Endometrial microvascular endothelial cells (primary cell): ENCODE data around the gene KAT6B. TPM values are rescaled to one million over a fixed set of nuclear protein-coding genes. Genes with fewer than 3 reads are reported as not detected.
"Not testable (repeated sequence)": the region's sequence is repeated elsewhere in the genome, so short reads cannot be mapped to it uniquely, and the experiment has no call there.

ENCODE experiments used
- in situ Hi-C: cut with HindIII; loops from 2 replicates; pipeline ENCODE4 v1.10.0; 2017; ENCODE audit warnings: low sequenced_read_pairs, low pct_unique_long_range_greater_than_20kb; ENCODE audit errors: inconsistent ontology term
- total RNA-seq: library from RNA; depleted of rRNA; stranded (reverse); fragments of >200 nt; gene quantifications from one replicate; pipeline ENCODE4 v1.2.3, GENCODE V29; 2015; ENCODE audit errors: inconsistent ontology term

KAT6B gene
- total RNA-seq, 1 donor from 2014 or later, result 6.5 TPM

DNA sequence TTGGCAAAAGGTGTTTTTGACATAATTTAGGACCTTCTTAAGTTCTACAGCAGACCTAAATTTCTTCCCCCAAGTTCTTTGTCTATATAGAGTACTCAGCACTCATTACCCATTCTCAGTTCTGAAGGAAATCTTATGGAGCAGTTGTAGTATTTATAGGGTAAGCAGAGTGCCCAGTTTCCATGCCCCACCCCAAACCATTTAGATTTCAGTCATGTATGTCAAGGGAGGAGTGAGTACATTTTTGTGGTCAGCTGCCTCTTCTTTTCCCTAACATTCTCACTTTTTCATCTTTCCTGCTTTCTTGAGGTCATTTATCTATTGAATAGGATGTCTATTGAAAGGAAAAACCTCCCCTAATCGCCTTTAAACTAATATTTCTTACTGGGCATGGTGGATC is 83.3 kb downstream of the KAT6B start:
- in situ Hi-C loops, result no loop called here

DNA sequence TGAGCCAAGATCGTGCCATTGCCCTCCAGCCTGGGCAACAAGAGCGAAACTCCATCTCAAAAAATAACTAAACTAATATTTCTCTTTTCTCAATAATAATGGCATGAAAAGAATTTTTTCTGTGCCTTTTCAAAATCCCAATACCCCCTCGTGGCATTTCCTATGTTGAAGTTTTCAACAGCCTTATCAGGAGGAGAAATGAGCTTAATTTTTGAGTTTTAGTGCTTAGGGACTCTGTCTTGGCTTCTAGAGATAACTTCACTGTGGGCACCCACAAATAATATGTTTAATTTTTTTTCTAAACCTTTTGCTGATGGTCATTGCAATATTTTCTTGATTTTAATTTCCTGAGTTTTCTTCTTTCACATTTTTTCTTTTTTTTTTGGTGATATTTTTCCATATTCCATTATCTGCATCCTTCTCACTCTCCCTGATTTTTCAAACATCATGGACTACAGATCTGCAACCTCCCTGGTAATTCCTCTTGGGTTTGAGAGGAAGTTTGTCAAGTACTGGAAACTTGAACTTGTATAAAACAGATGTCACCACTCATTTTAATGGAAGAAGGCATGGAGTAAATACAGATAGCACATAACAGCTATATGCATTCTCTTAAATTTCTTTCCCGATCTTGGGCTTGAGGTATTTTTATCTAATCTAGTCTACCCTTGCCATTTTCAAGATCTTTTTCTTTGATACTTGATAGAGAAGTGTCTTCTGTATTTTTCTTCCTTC is 84.0 kb downstream of the KAT6B start:
- in situ Hi-C loops, result no loop called here

DNA sequence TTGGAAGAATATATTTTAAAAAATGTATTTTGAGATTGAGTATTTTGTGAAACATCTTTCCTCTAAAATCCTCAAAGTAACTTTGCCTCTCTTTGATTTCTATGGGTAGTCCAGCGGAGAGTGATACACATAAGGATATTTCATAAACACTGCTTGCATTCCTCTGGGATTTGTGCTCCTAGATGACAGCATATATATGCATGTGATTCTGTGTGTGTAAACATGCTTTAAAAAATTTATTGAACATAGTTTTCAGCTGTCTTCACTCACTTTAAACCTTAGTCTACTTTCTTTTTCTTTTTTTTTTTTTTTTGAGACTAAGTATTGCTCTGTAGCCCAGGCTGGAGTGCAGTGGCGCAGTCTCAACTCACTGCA is 84.6 kb downstream of the KAT6B start:
- in situ Hi-C loops, result no loop called here

GRCh38 chr10:74912182-74912581 is 85.8 kb downstream of the KAT6B start:
- in situ Hi-C loops, result no loop called here

DNA sequence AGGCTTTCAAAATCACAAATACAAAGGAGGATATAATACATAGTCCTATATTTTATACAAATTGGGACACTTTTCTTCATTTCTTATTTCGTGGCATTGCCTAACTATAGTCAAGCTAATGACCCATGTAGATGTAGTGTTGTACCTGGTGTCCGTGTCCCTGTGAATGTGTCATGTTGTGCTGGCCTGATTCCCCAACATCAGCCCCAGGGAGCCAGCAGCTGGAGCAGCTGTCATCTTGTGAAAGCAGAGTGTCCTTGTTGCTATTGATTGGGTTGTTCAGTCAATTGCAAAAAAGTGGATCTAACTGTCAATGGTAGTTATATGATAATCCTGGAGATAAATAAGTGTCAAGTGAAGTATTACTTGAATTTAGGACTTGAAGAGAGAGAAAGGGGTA is 86.3 kb downstream of the KAT6B start:
- in situ Hi-C loops, result no loop called here

- in situ Hi-C loops, result no loop called here
Observed at GRCh38 chr10:74913377-74913979, 87.1 kb downstream of the KAT6B start.

GRCh38 chr10:74916283-74916682 is 89.9 kb downstream of the KAT6B start:
- in situ Hi-C loops, result no loop called here

DNA sequence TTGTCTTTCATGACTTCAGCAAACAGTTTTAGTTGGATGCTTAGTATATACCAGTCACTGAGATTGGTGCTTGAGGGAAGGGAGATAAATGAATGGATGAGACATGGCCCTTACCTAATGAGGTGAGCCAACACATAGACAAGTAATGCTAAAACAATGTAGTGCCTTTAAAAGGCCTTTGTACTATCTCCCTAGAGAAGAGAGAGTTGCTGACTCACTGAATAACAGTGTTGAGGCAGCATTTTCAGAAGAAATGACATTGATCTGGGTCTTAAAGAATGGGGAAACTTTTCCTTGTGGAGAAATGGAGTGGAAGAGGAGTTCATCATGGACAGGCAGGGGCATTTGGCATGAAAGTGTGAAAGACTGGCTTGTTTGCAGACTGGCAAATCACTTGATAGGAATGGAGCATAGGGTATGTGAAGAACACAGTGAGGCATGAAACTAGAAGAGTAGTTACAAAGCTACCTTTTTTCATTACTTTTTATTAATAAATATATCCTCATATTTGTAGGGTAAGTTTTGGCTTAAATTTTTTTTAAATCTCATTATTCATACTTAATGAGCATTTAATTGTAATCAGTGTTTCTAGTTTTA is 91.2 kb downstream of the KAT6B start:
- in situ Hi-C loops, result no loop called here

- in situ Hi-C loops, result no loop called here
Observed at GRCh38 chr10:74919671-74920070, 93.3 kb downstream of the KAT6B start.

GRCh38 chr10:74921070-74921469 is 94.7 kb downstream of the KAT6B start:
- in situ Hi-C loops, result not testable (repeated sequence)

GRCh38 chr10:74921744-74922143 is 95.3 kb downstream of the KAT6B start:
- in situ Hi-C loops, result no loop called here

DNA sequence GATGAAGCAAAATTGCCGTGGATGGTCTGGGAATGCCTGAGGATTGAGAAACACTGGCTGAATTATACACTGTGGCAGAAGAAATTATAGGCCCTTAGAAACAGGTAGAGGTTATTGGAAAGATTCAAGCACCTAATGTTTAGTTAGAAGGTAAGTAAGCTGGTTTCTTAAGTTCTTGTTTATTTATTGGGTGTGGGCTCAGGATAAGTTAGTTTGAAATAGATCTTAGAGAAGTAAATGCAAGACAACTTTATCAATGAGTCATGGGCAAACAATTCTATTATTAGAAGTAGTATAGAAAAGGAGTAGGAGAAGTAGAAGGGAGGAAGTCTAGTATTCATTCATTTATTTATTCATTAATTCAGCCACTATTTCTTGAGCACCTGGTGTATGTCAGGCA is 96.5 kb downstream of the KAT6B start:
- in situ Hi-C loops, result no loop called here

DNA sequence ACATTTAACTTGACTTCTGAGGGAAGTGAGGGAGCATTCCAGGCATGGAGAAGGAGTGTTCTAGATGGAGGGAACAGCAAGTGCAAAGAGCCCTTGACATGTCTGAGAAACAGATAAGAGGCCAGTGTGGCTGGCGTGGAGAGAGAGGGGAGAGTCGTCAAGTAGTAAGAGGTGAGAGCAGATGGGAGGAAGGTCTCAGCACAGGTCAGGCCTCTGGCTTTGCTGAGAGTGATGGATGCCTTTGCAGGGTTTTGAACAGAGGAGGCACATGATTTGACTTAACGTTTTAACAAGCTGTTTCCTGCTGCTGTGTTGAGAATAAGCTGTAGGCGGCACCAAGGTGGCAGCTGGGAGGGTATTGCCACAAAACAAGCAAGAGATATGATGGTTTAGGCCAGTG is 97.2 kb downstream of the KAT6B start:
- in situ Hi-C loops, result no loop called here

- in situ Hi-C loops, result no loop called here
Observed at GRCh38 chr10:74924251-74924963, 98.0 kb downstream of the KAT6B start.

- in situ Hi-C loops, result no loop called here
Observed at GRCh38 chr10:74925291-74925690, 98.9 kb downstream of the KAT6B start.

DNA sequence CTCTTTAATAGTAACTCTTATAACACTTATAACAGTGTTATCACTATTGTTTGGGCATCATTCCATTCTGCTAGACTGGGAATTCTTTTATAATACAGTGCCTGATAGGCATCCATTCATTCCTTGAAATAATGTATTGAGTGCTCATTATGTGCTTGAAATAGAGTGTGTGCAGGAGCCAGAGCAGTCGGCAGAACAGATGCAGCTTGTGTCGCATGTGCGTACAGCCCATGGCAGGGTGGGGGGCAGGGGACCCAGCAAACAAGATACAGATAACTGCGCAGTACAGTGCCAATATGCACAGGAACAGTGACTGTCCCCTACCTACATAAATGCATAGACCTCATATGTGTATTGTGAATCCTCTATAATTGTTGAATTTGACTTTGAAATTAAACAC is 99.3 kb downstream of the KAT6B start:
- in situ Hi-C loops, result no loop called here

GRCh38 chr10:74926791-74927585 is 100.6 kb downstream of the KAT6B start:
- in situ Hi-C loops, result no loop called here

GRCh38 chr10:74927701-74928100 is 101.3 kb downstream of the KAT6B start:
- in situ Hi-C loops, result no loop called here

- in situ Hi-C loops, result no loop called here
Observed at GRCh38 chr10:74928742-74929191, 102.4 kb downstream of the KAT6B start.
